Vagina (tissue), 2 donors: ENCODE measurements around the gene ZNF688. TPM values are rescaled to one million over a fixed set of nuclear protein-coding genes. Genes with fewer than 3 reads are reported as not detected.

ENCODE experiments used
- DNase-seq, 2 donors: peaks; one replicate each; pipeline ENCODE4 v3.0.0-alpha.2; 2017; ENCODE audit errors: extremely low spot score in 2 of 2
- H3K27ac ChIP-seq: fragments of 200-600 bp; sonication (generic); one replicate; pipeline ENCODE4 v1.5.1; 2019
- H3K27me3 ChIP-seq: fragments of 200-600 bp; sonication (generic); one replicate; pipeline ENCODE4 v1.5.1; 2019
- H3K36me3 ChIP-seq, 2 donors: fragments of 200-600 bp; sonication (generic); one replicate each; pipeline ENCODE4 v1.5.1; 2017 to 2019
- H3K4me1 ChIP-seq: fragments of 200-600 bp; sonication (generic); one replicate; pipeline ENCODE4 v1.5.1; 2019
- H3K4me3 ChIP-seq, 2 donors: fragments of 200-600 bp; sonication (generic); 1 replicate in 1 of 2; 2 replicates in 1 of 2; pipeline ENCODE4 v1.5.1; 2016 to 2019
- H3K9me3 ChIP-seq: fragments of 200-600 bp; sonication (generic); one replicate; pipeline ENCODE4 v1.5.1; 2019
- CTCF ChIP-seq, 3 experiments: fragments of 450-650 bp in 2 of 3; fragments of 200-600 bp in 1 of 3; sonication (generic) in 1 of 3; IDR thresholded peaks; one replicate each; pipeline ENCODE4 v1.5.1; 2017 to 2019; ENCODE audit warnings: antibody characterized with exemption in 3 of 3, mild to moderate bottlenecking in 2 of 3, moderate library complexity in 2 of 3
- POLR2A ChIP-seq, 2 donors: fragments of 450-650 bp; IDR thresholded peaks; one replicate each; pipeline ENCODE4 v1.6.1; 2017; ENCODE audit warnings: antibody characterized with exemption in 2 of 2, mild to moderate bottlenecking in 2 of 2, moderate library complexity in 2 of 2
- POLR2AphosphoS5 ChIP-seq, 2 donors: sonication (generic); formaldehyde crosslinking; IDR thresholded peaks; one replicate each; pipeline ENCODE4 v1.9.0; 2017; ENCODE audit warnings: antibody characterized with exemption in 2 of 2, mild to moderate bottlenecking in 2 of 2, low read depth in 1 of 2; ENCODE audit not compliant: insufficient read depth in 1 of 2
- intact Hi-C: fragments of 100-400 bp; cut with DNase I; formaldehyde crosslinking; loops from one replicate; pipeline ENCODE4 v1.15.1; 2023
- total RNA-seq: library from RNA; depleted of rRNA; stranded (reverse); fragments of >200 nt; gene quantifications from one replicate; pipeline ENCODE4 v1.2.3, GENCODE V29; 2016

The ZNF688 gene
- total RNA-seq, 1 donor from 2014 or later, result 20.1 TPM

GRCh38 chr16:30530163-30531037 lies 41.1 kb downstream of the ZNF688 start:
- Histone ChIP-seq H3K36me3 (peaks cover 0 to 10% of the 10 kb centered on the region in 2 donors), H3K27ac (no peak overlapping the region), H3K9me3 (no peaks in the 10 kb centered on the region), H3K4me3 (no peak overlapping the region), H3K4me1 (peaks cover 47% of the 10 kb centered on the region), H3K27me3 (no peaks in the 10 kb centered on the region)
- intact Hi-C loops, result loop anchor here (10.0 kb wide), 2 partner anchors 54 to 86 kb away; partner anchors contain the start of genes SEPHS2 and ZNF785
- TF ChIP-seq POLR2AphosphoS5 (IDR thresholded peaks at IDR 0.05; ENCODE audit: insufficient read depth in 1 of 2, low read depth in 1 of 2), result no peak
- TF ChIP-seq CTCF (IDR thresholded peaks at IDR 0.05), result no peak
- TF ChIP-seq POLR2A (IDR thresholded peaks at IDR 0.05), result no peak
- DNase-seq, result no peak

- no peak for TF ChIP-seq POLR2AphosphoS5 (IDR thresholded peaks at IDR 0.05; ENCODE audit: insufficient read depth in 1 of 2, low read depth in 1 of 2)
- no peak for TF ChIP-seq POLR2A (IDR thresholded peaks at IDR 0.05)
- no peak for TF ChIP-seq CTCF (IDR thresholded peaks at IDR 0.05)
- no peak for DNase-seq
- intact Hi-C loops, result no loop called here
- H3K27me3 ChIP-seq, result no peaks in the 10 kb centered on the region
- H3K9me3 ChIP-seq, result no peaks in the 10 kb centered on the region
- H3K4me3 ChIP-seq, result no peak overlapping the region
- H3K36me3 ChIP-seq, result peaks cover 0 to 10% of the 10 kb centered on the region in 2 donors
- peaks cover 51% of the 10 kb centered on the region for H3K4me1 ChIP-seq
- H3K27ac ChIP-seq, result peak overlapping the region; percentile 95
Measured at GRCh38 chr16:30528799-30529457, 42.6 kb downstream of the ZNF688 start.

- DNase-seq, result no peak
- Histone ChIP-seq H3K4me3 (peak overlapping the region; percentile 79 to 95), H3K36me3 (peaks cover 0 to 8% of the 10 kb centered on the region in 2 donors)
Measured at GRCh38 chr16:30527635-30528178, 43.8 kb downstream of the ZNF688 start.

GRCh38 chr16:30526823-30527634 lies 44.5 kb downstream of the ZNF688 start:
- peak overlapping the region; percentile 95 for H3K27ac ChIP-seq
- peak; percentile 98 for DNase-seq
- intact Hi-C loops, result no loop called here
- H3K9me3 ChIP-seq, result no peaks in the 10 kb centered on the region
- peaks cover 37% of the 10 kb centered on the region for H3K4me1 ChIP-seq
- peak overlapping the region; percentile 79 to 95 for H3K4me3 ChIP-seq
- TF ChIP-seq POLR2A (IDR thresholded peaks at IDR 0.05) (peak in 1 of 2 donors; percentile 20), CTCF (IDR thresholded peaks at IDR 0.05) (peak in 1 of 3 experiments; percentile 26), POLR2AphosphoS5 (IDR thresholded peaks at IDR 0.05; ENCODE audit: insufficient read depth in 1 of 2, low read depth in 1 of 2) (peak; percentile 87 to 94)
- no peaks in the 10 kb centered on the region for H3K27me3 ChIP-seq
- peaks cover 0 to under 1% of the 10 kb centered on the region in 2 donors for H3K36me3 ChIP-seq

More at GRCh38 chr16:30527635-30528178, 43.8 kb downstream of the ZNF688 start:
- no peak for TF ChIP-seq CTCF (IDR thresholded peaks at IDR 0.05)
- TF ChIP-seq POLR2A (IDR thresholded peaks at IDR 0.05), result no peak
- no peak for TF ChIP-seq POLR2AphosphoS5 (IDR thresholded peaks at IDR 0.05; ENCODE audit: insufficient read depth in 1 of 2, low read depth in 1 of 2)
- H3K4me1 ChIP-seq, result peaks cover 38% of the 10 kb centered on the region
- H3K27ac ChIP-seq, result peak overlapping the region; percentile 95
- no peaks in the 10 kb centered on the region for H3K27me3 ChIP-seq
- intact Hi-C loops, result no loop called here
- no peaks in the 10 kb centered on the region for H3K9me3 ChIP-seq
